H9 (cell line): ENCODE measurements around the gene CCSER1. TPM values are rescaled to one million over a fixed set of nuclear protein-coding genes. Genes with fewer than 3 reads are reported as not detected.
"Not testable (repeated sequence)": the region's sequence is repeated elsewhere in the genome, so short reads cannot be mapped to it uniquely, and the experiment has no call there.

Experiments
- DNase-seq: peaks from one replicate; pipeline ENCODE4 v3.0.0-alpha.2; 2017
- H2AFZ ChIP-seq: one replicate; pipeline ENCODE4 v1.6.1; 2013; ENCODE audit warnings: mild to moderate bottlenecking, low read length, control low read depth, moderate library complexity
- H2AK5ac ChIP-seq: 2 replicates; pipeline ENCODE4 v1.6.1; 2013; ENCODE audit warnings: low read length, control low read depth, mixed read lengths; ENCODE audit not compliant: insufficient read length
- H2BK120ac ChIP-seq: one replicate; pipeline ENCODE4 v1.6.1; 2013; ENCODE audit warnings: low read depth, mild to moderate bottlenecking, low read length, control low read depth, inconsistent platforms; ENCODE audit not compliant: poor library complexity, severe bottlenecking
- H2BK12ac ChIP-seq: 2 replicates; pipeline ENCODE4 v1.6.1; 2013; ENCODE audit warnings: low read length, control low read depth, mixed read lengths, low read depth; ENCODE audit not compliant: insufficient read length
- H2BK15ac ChIP-seq: 2 replicates; pipeline ENCODE4 v1.6.1; 2013; ENCODE audit warnings: low read depth, low read length, control low read depth
- H2BK20ac ChIP-seq: one replicate; pipeline ENCODE4 v1.6.1; 2013; ENCODE audit warnings: low read depth, mild to moderate bottlenecking, low read length, control low read depth, inconsistent platforms; ENCODE audit not compliant: poor library complexity, severe bottlenecking
- H2BK5ac ChIP-seq: 2 replicates; pipeline ENCODE4 v1.6.1; 2013; ENCODE audit warnings: low read length, control low read depth, mixed read lengths; ENCODE audit not compliant: insufficient read length
- H3K14ac ChIP-seq: 2 replicates; pipeline ENCODE4 v1.6.1; 2013; ENCODE audit warnings: low read length, control low read depth; ENCODE audit not compliant: insufficient read depth
- H3K18ac ChIP-seq: 2 replicates; pipeline ENCODE4 v1.6.1; 2013; ENCODE audit warnings: low read depth, mild to moderate bottlenecking, mixed read lengths, low read length, control low read depth; ENCODE audit not compliant: insufficient read length
- H3K23ac ChIP-seq: 2 replicates; pipeline ENCODE4 v1.6.1; 2013; ENCODE audit warnings: low read length, control low read depth, mixed read lengths, low read depth; ENCODE audit not compliant: insufficient read length
- H3K23me2 ChIP-seq: 2 replicates; pipeline ENCODE4 v1.6.1; 2013; ENCODE audit warnings: low read depth, mild to moderate bottlenecking, mixed read lengths, low read length, control low read depth; ENCODE audit not compliant: insufficient read length, poor library complexity, severe bottlenecking
- H3K27ac ChIP-seq: 2 replicates; pipeline ENCODE4 v1.5.1; 2013; ENCODE audit warnings: low read length, control low read depth, mixed read lengths, low read depth; ENCODE audit not compliant: insufficient read length
- H3K27me3 ChIP-seq: 2 replicates; pipeline ENCODE4 v1.6.1; 2013; ENCODE audit warnings: low read length, control low read depth, inconsistent platforms; ENCODE audit not compliant: insufficient read depth
- H3K4ac ChIP-seq: 2 replicates; pipeline ENCODE4 v1.6.1; 2013; ENCODE audit warnings: low read depth, mild to moderate bottlenecking, control low read depth, inconsistent platforms, low read length, moderate library complexity
- H3K4me1 ChIP-seq: 2 replicates; pipeline ENCODE4 v1.6.1; 2013; ENCODE audit warnings: low read length, control low read depth, inconsistent platforms; ENCODE audit not compliant: insufficient read depth
- H3K4me2 ChIP-seq: 2 replicates; pipeline ENCODE4 v1.6.1; 2013; ENCODE audit warnings: low read length, control low read depth, mixed read lengths; ENCODE audit not compliant: insufficient read length, insufficient read depth
- H3K56ac ChIP-seq: 2 replicates; pipeline ENCODE4 v1.6.1; 2013; ENCODE audit warnings: low read depth, mild to moderate bottlenecking, mixed read lengths, low read length, control low read depth; ENCODE audit not compliant: insufficient read length
- H3K79me1 ChIP-seq: 2 replicates; pipeline ENCODE4 v1.6.1; 2013; ENCODE audit warnings: low read depth, mild to moderate bottlenecking, moderate library complexity, low read length, control low read depth, inconsistent platforms; ENCODE audit not compliant: insufficient read depth, poor library complexity, severe bottlenecking
- H3K79me2 ChIP-seq: 2 replicates; pipeline ENCODE4 v1.6.1; 2013; ENCODE audit warnings: low read length, control low read depth, inconsistent platforms; ENCODE audit not compliant: insufficient read depth
- H3K9ac ChIP-seq: 2 replicates; pipeline ENCODE4 v1.6.1; 2013; ENCODE audit warnings: low read length, control low read depth, mixed read lengths; ENCODE audit not compliant: insufficient read length; ENCODE audit errors: extremely low read depth
- H3K9me3 ChIP-seq: one replicate; pipeline ENCODE4 v1.6.1; 2013; ENCODE audit warnings: low read depth, low read length, inconsistent platforms; ENCODE audit not compliant: control insufficient read depth
- H3T11ph ChIP-seq: one replicate; pipeline ENCODE4 v1.6.1; 2013; ENCODE audit warnings: mild to moderate bottlenecking, low read length, control low read depth, inconsistent platforms
- H4K20me1 ChIP-seq: one replicate; pipeline ENCODE4 v1.6.1; 2013; ENCODE audit not compliant: control insufficient read depth, insufficient read length, insufficient read depth
- H4K5ac ChIP-seq: 2 replicates; pipeline ENCODE4 v1.6.1; 2013; ENCODE audit warnings: low read depth, mild to moderate bottlenecking, mixed read lengths, low read length, control low read depth; ENCODE audit not compliant: insufficient read length
- H4K8ac ChIP-seq: replicated peaks from 2 replicates; pipeline ENCODE4 v1.6.1; 2013; ENCODE audit warnings: low read length, control low read depth, mixed read lengths, low read depth; ENCODE audit not compliant: insufficient read length
- H4K91ac ChIP-seq: 2 replicates; pipeline ENCODE4 v1.6.1; 2013; ENCODE audit warnings: low read depth, mild to moderate bottlenecking, moderate library complexity, mixed read lengths, low read length, control low read depth; ENCODE audit not compliant: insufficient read length
- H3K27ac Mint-ChIP-seq, 3 experiments: 2 replicates in 2 of 3; 3 replicates in 1 of 3; pipeline ENCODE4 v1.8.0; 2020 to 2021; ENCODE audit warnings: mixed read lengths in 3 of 3, mild to moderate bottlenecking in 1 of 3, moderate library complexity in 1 of 3
- H3K27me3 Mint-ChIP-seq: 2 replicates; pipeline ENCODE4 v1.8.0; 2021; ENCODE audit warnings: low read depth, mild to moderate bottlenecking, moderate library complexity, mixed read lengths
- H3K36me3 Mint-ChIP-seq, 3 experiments: 2 replicates in 2 of 3; 3 replicates in 1 of 3; pipeline ENCODE4 v1.8.0; 2020 to 2021; ENCODE audit warnings: low read depth in 3 of 3, mixed read lengths in 3 of 3; ENCODE audit not compliant: insufficient read depth in 1 of 3
- H3K4me1 Mint-ChIP-seq, 2 experiments: 2 replicates each; pipeline ENCODE4 v1.8.0; 2020; ENCODE audit warnings: mixed read lengths in 2 of 2
- H3K4me3 Mint-ChIP-seq, 2 experiments: 2 replicates in 1 of 2; 3 replicates in 1 of 2; pipeline ENCODE4 v1.8.0; 2020 to 2021; ENCODE audit warnings: mild to moderate bottlenecking in 2 of 2, mixed read lengths in 2 of 2, moderate library complexity in 1 of 2
- H3K9me3 Mint-ChIP-seq, 2 experiments: 2 replicates in 1 of 2; 3 replicates in 1 of 2; pipeline ENCODE4 v1.8.0; 2020; ENCODE audit warnings: mild to moderate bottlenecking in 2 of 2, mixed read lengths in 2 of 2, moderate library complexity in 1 of 2
- WGBS: extraction: QIAGEN DNeasy Blood & Tissue Kit; methylation state at CpG from one replicate; pipeline ENCODE4 v1.1.7; 2013; ENCODE audit warnings: missing lambda C conversion rate, low lambda C conversion rate, mixed read lengths; ENCODE audit not compliant: insufficient read length; ENCODE audit errors: extremely low coverage; 5-methylcytosine and 5-hydroxymethylcytosine counted together
- total RNA-seq: library from RNA; stranded (reverse); gene quantifications from 2 replicates; pipeline ENCODE4 v1.2.1, GENCODE V29; 2021
- TF ChIP-seq, protein P1 (sequence below): fragments of 200-600 bp; sonication (generic); conservative IDR thresholded peaks from 3 replicates; pipeline ENCODE4 v1.8.0; 2021; ENCODE audit warnings: antibody characterized with exemption, mild to moderate bottlenecking

The CCSER1 gene
- total RNA-seq, 1 experiment from 2014 or later, result 0.37 TPM

DNA sequence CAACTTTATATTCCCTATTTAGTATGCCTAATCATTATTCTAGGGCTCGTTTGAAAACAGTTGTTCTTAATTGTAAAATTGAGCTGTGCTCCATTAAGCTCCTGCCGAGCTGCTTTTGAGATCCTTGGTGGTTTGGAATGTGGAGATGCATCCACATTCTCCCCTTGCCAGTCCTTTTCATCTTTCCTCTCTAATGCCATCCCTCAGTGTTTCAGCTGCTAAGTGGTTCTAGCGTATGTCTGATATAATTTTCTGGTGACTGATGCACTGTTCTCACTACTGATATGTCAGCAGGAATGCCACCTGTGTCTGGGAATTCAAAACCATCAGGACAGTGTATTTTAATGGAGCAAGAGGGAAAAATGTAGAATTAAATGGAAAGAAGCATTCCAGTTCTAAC, 1085.0 kb downstream of the CCSER1 start:
- no peak overlapping the region for H3K18ac ChIP-seq

DNA sequence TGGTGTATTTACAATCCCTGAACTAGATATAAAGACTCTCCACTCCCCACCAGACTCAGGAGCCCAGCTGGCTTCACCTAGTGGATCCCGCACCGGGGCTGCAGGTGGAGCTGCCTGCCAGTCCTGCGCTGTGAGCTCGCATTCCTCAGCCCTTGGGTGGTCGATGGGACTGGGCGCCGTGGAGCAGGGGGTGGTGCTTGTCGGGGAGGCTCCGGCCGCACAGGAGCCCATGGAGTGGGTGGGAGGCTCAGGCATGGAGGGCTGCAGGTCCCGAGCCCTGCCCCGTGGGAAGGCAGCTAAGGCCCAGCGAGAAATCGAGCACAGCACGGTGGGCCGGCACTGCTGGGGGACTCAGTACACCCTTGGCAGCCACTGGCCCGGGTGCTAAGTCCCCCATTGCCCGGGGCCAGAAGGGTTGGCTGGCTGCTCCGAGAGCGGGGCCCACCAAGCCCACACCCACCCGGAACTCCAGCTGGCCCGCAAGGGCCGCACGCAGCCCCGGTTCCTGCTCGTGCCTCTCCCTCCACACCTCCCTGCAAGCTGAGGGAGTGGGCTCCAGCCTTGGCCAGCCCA, 1090.7 kb downstream of the CCSER1 start:
- H3K4me2 ChIP-seq, H3K23ac ChIP-seq, H4K20me1 ChIP-seq, H3K27ac Mint-ChIP-seq, H2BK5ac ChIP-seq, H3K79me2 ChIP-seq, H3T11ph ChIP-seq, H3K18ac ChIP-seq, H3K9ac ChIP-seq, H3K27ac ChIP-seq, H2BK12ac ChIP-seq, H2BK20ac ChIP-seq, H2AK5ac ChIP-seq, H2BK120ac ChIP-seq, H3K4me3 Mint-ChIP-seq, H3K14ac ChIP-seq, H2BK15ac ChIP-seq, H3K27me3 ChIP-seq, H3K27me3 Mint-ChIP-seq, H4K5ac ChIP-seq, H4K8ac ChIP-seq, DNase-seq, H2AFZ ChIP-seq, H4K91ac ChIP-seq, H3K9me3 Mint-ChIP-seq, H3K56ac ChIP-seq, H3K4ac ChIP-seq, H3K79me1 ChIP-seq, H3K23me2 ChIP-seq, H3K9me3 ChIP-seq, H3K4me1 Mint-ChIP-seq, H3K4me1 ChIP-seq: not testable (repeated sequence)
- peaks cover 1 to 12% (median 2%) of the 10 kb centered on the region in 3 experiments; a peak in 3 of 7 replicates for H3K36me3 Mint-ChIP-seq
- no CpG with 5 or more reads among the region's 26 CpGs for WGBS

More for the DNA sequence above, 1085.0 kb downstream of the CCSER1 start:
- Histone ChIP-seq H2BK5ac (no peak overlapping the region), H3K56ac (no peak overlapping the region), H3K27ac (no peak overlapping the region), H2BK120ac (no peak overlapping the region), H3K4ac (no peak overlapping the region), H2AFZ (no peak overlapping the region), H3K23me2 (no peaks in the 10 kb centered on the region), H3K27me3 (no peaks in the 10 kb centered on the region), H4K5ac (no peak overlapping the region), H3K4me2 (no peak overlapping the region), H3K79me2 (no peaks in the 10 kb centered on the region), H3K23ac (no peak overlapping the region), H2BK12ac (no peak overlapping the region), H3K4me1 (no peaks in the 10 kb centered on the region; the same call in 1 of the 2 replicates), H3K9ac (no peak overlapping the region), H3K14ac (no peak overlapping the region), H4K91ac (no peak overlapping the region), H2BK20ac (no peak overlapping the region), H4K8ac (no peak overlapping the region), H2BK15ac (no peak overlapping the region), H3K9me3 (no peaks in the 10 kb centered on the region), H3T11ph (no peak overlapping the region), H2AK5ac (no peak overlapping the region), H4K20me1 (no peaks in the 10 kb centered on the region), H3K79me1 (no peaks in the 10 kb centered on the region)
- H3K27ac Mint-ChIP-seq, result peak overlapping the region in 1 of 3 experiments; percentile 83; a peak in 3 of 7 replicates
- TF ChIP-seq, protein P1, sequence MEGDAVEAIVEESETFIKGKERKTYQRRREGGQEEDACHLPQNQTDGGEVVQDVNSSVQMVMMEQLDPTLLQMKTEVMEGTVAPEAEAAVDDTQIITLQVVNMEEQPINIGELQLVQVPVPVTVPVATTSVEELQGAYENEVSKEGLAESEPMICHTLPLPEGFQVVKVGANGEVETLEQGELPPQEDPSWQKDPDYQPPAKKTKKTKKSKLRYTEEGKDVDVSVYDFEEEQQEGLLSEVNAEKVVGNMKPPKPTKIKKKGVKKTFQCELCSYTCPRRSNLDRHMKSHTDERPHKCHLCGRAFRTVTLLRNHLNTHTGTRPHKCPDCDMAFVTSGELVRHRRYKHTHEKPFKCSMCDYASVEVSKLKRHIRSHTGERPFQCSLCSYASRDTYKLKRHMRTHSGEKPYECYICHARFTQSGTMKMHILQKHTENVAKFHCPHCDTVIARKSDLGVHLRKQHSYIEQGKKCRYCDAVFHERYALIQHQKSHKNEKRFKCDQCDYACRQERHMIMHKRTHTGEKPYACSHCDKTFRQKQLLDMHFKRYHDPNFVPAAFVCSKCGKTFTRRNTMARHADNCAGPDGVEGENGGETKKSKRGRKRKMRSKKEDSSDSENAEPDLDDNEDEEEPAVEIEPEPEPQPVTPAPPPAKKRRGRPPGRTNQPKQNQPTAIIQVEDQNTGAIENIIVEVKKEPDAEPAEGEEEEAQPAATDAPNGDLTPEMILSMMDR, result no peak
- peaks cover 2 to 8% (median 4%) of the 10 kb centered on the region in 3 experiments; a peak in 5 of 7 replicates for H3K36me3 Mint-ChIP-seq
- H3K27me3 Mint-ChIP-seq, result no peaks in the 10 kb centered on the region
- no peak overlapping the region for H3K4me3 Mint-ChIP-seq
- peaks cover 0 to 5% of the 10 kb centered on the region in 2 experiments; a peak in 2 of 5 replicates for H3K9me3 Mint-ChIP-seq
- no CpG with 5 or more reads among the region's 3 CpGs for WGBS
- no peak for DNase-seq
- H3K4me1 Mint-ChIP-seq, result peaks cover 5% of the 10 kb centered on the region in 2 experiments
